Astrocyte (in vitro differentiated cells and primary cell): Measurements from ENCODE around the gene MKI67. TPM values are rescaled to one million over a fixed set of nuclear protein-coding genes. Genes with fewer than 3 reads are reported as not detected.

Source experiments
- DNase-seq: peaks from one replicate; pipeline ENCODE4 v3.0.0-alpha.2; 2010; ENCODE audit warnings: low read depth
- FAIRE-seq: peaks from 2 replicates; lab custom pipeline; 2011; peaks lifted over from hg19 to GRCh38; lab: Jason Lieb, UNC
- H2AFZ ChIP-seq: 2 replicates; pipeline ENCODE4 v1.6.0; 2012; ENCODE audit warnings: low read depth, low read length, inconsistent platforms
- H3K27ac ChIP-seq: 2 replicates; pipeline ENCODE4 v1.5.1; 2011; ENCODE audit warnings: low read depth, low read length, inconsistent platforms
- H3K27me3 ChIP-seq: 2 replicates; pipeline ENCODE4 v1.6.0; 2011; ENCODE audit warnings: low read length, inconsistent platforms; ENCODE audit not compliant: insufficient read depth
- H3K36me3 ChIP-seq: 2 replicates; pipeline ENCODE4 v1.5.1; 2011; ENCODE audit warnings: low read length, inconsistent platforms; ENCODE audit not compliant: insufficient read depth
- H3K4me1 ChIP-seq: 2 replicates; pipeline ENCODE4 v1.5.1; 2011; ENCODE audit warnings: low read length, inconsistent platforms; ENCODE audit not compliant: insufficient read depth
- H3K4me2 ChIP-seq: 2 replicates; pipeline ENCODE4 v1.6.0; 2012; ENCODE audit warnings: low read length, inconsistent platforms
- H3K4me3 ChIP-seq: 2 replicates; pipeline ENCODE4 v1.5.1; 2011; ENCODE audit warnings: low read depth, mild to moderate bottlenecking, low read length, inconsistent platforms; ENCODE audit not compliant: insufficient read depth
- H3K79me2 ChIP-seq: 2 replicates; pipeline ENCODE4 v1.6.0; 2012; ENCODE audit warnings: mild to moderate bottlenecking, low read length, inconsistent platforms; ENCODE audit not compliant: insufficient read depth
- H3K9ac ChIP-seq: 2 replicates; pipeline ENCODE4 v1.6.0; 2012; ENCODE audit warnings: mild to moderate bottlenecking, low read length, inconsistent platforms
- H3K9me3 ChIP-seq: 2 replicates; pipeline ENCODE4 v1.5.1; 2012; ENCODE audit warnings: low read depth, mild to moderate bottlenecking, low read length, inconsistent platforms; ENCODE audit not compliant: insufficient read depth
- H4K20me1 ChIP-seq: 2 replicates; pipeline ENCODE4 v1.6.0; 2012; ENCODE audit warnings: low read length, inconsistent platforms; ENCODE audit not compliant: insufficient read depth
- H3K27ac Mint-ChIP-seq: one replicate; pipeline ENCODE4 v1.8.0; 2021; ENCODE audit warnings: mild to moderate bottlenecking, mixed read lengths; ENCODE audit not compliant: unreplicated experiment
- H3K27me3 Mint-ChIP-seq: one replicate; pipeline ENCODE4 v1.8.0; 2021; ENCODE audit warnings: low read depth, mixed read lengths; ENCODE audit not compliant: unreplicated experiment
- H3K36me3 Mint-ChIP-seq: one replicate; pipeline ENCODE4 v1.8.0; 2021; ENCODE audit warnings: low read depth, mixed read lengths; ENCODE audit not compliant: unreplicated experiment
- H3K4me1 Mint-ChIP-seq: one replicate; pipeline ENCODE4 v1.8.0; 2021; ENCODE audit warnings: low read depth, mixed read lengths; ENCODE audit not compliant: unreplicated experiment
- H3K4me3 Mint-ChIP-seq: one replicate; pipeline ENCODE4 v1.8.0; 2021; ENCODE audit warnings: mild to moderate bottlenecking, moderate library complexity, mixed read lengths; ENCODE audit not compliant: unreplicated experiment
- H3K9me3 Mint-ChIP-seq: one replicate; pipeline ENCODE4 v1.8.0; 2021; ENCODE audit warnings: mild to moderate bottlenecking, mixed read lengths; ENCODE audit not compliant: unreplicated experiment
- CTCF ChIP-seq: IDR thresholded peaks from 2 replicates; pipeline ENCODE4 v1.5.1; 2011; ENCODE audit warnings: low read depth, mild to moderate bottlenecking, inconsistent platforms, low read length, moderate library complexity; ENCODE audit not compliant: insufficient read depth
- EZH2 ChIP-seq: IDR thresholded peaks from 2 replicates; pipeline ENCODE4 v1.6.1; 2012; ENCODE audit warnings: mild to moderate bottlenecking, low read length, inconsistent platforms; ENCODE audit not compliant: insufficient read depth
- total RNA-seq: library from RNA; stranded (reverse); gene quantifications from 2 replicates; pipeline ENCODE4 v1.2.1, GENCODE V29; 2021

Gene MKI67
- total RNA-seq, 1 donor from 2014 or later = 4.6 TPM

- FAIRE-seq = no peak
- no peak overlapping the region for H3K27ac Mint-ChIP-seq
These were observed 73.5 kb downstream of the MKI67 start for GRCh38 chr10:128052696-128053095.

GRCh38 chr10:128051548-128051947 lies 74.7 kb downstream of the MKI67 start:
- no peaks in the 10 kb centered on the region for H3K79me2 ChIP-seq
- no peak overlapping the region for H3K4me2 ChIP-seq
- H3K27me3 Mint-ChIP-seq = no peaks in the 10 kb centered on the region
- no peaks in the 10 kb centered on the region for H3K27me3 ChIP-seq
- H3K4me1 Mint-ChIP-seq = peaks cover 13% of the 10 kb centered on the region
- no peaks in the 10 kb centered on the region for H3K9me3 ChIP-seq
- H3K36me3 ChIP-seq = no peaks in the 10 kb centered on the region
- TF ChIP-seq EZH2 (no peak), CTCF (no peak)
- no peak overlapping the region for H2AFZ ChIP-seq
- peaks cover 11% of the 10 kb centered on the region for H3K4me1 ChIP-seq
- H3K36me3 Mint-ChIP-seq = peaks cover 26% of the 10 kb centered on the region
- FAIRE-seq = no peak
- H3K4me3 Mint-ChIP-seq = no peak overlapping the region
- no peak overlapping the region for H3K27ac Mint-ChIP-seq
- no peak overlapping the region for H3K9ac ChIP-seq
- peaks cover 6% of the 10 kb centered on the region for H3K9me3 Mint-ChIP-seq
- peaks cover 3% of the 10 kb centered on the region for H4K20me1 ChIP-seq
- no peak overlapping the region for H3K4me3 ChIP-seq
- no peak for DNase-seq
- H3K27ac ChIP-seq = no peak overlapping the region

More at GRCh38 chr10:128052696-128053095, 73.5 kb downstream of the MKI67 start:
- Histone ChIP-seq H3K4me3 (no peak overlapping the region), H3K27me3 (no peaks in the 10 kb centered on the region), H3K4me1 (peaks cover 7% of the 10 kb centered on the region), H3K27ac (no peak overlapping the region), H3K9ac (no peak overlapping the region), H3K79me2 (no peaks in the 10 kb centered on the region), H4K20me1 (peaks cover 3% of the 10 kb centered on the region), H3K36me3 (no peaks in the 10 kb centered on the region), H3K9me3 (no peaks in the 10 kb centered on the region), H3K4me2 (no peak overlapping the region), H2AFZ (no peak overlapping the region)
- Mint-ChIP-seq H3K36me3 (peaks cover 30% of the 10 kb centered on the region), H3K9me3 (peaks cover 6% of the 10 kb centered on the region), H3K27me3 (no peaks in the 10 kb centered on the region), H3K4me3 (no peak overlapping the region), H3K4me1 (peaks cover 13% of the 10 kb centered on the region)
- TF ChIP-seq EZH2 (no peak), CTCF (no peak)
- DNase-seq = no peak

- Histone ChIP-seq H3K79me2 (no peaks in the 10 kb centered on the region), H3K27me3 (no peaks in the 10 kb centered on the region), H3K36me3 (no peaks in the 10 kb centered on the region), H3K4me3 (no peak overlapping the region), H3K27ac (no peak overlapping the region), H4K20me1 (peaks cover 3% of the 10 kb centered on the region), H3K9me3 (no peaks in the 10 kb centered on the region), H3K4me2 (no peak overlapping the region), H3K9ac (no peak overlapping the region), H2AFZ (no peak overlapping the region), H3K4me1 (peaks cover 11% of the 10 kb centered on the region)
- Mint-ChIP-seq H3K27ac (no peak overlapping the region), H3K4me3 (no peak overlapping the region), H3K4me1 (peaks cover 13% of the 10 kb centered on the region), H3K36me3 (peaks cover 26% of the 10 kb centered on the region), H3K27me3 (no peaks in the 10 kb centered on the region), H3K9me3 (peaks cover 6% of the 10 kb centered on the region)
- FAIRE-seq (no peak), DNase-seq (no peak)
- TF ChIP-seq CTCF (no peak), EZH2 (no peak)
These were observed 75.3 kb downstream of the MKI67 start for GRCh38 chr10:128050936-128051335.
